Right lung (tissue), 5 donors: ENCODE results near the gene TBC1D2B. TPM values are rescaled to one million over a fixed set of nuclear protein-coding genes. Genes with fewer than 3 reads are reported as not detected.

Experiments used
- DNase-seq, 2 donors: peaks; one replicate each; pipeline ENCODE4 v3.0.0-alpha.2; 2013
- polyA plus RNA-seq, 5 donors: library from polyadenylated mRNA; unstranded; fragments of 120-200 nt; gene quantifications; one replicate each; pipeline versions ENCODE4 v1.2.1 to v1.2.3, GENCODE V29; 2013; ENCODE audit warnings: inconsistent platforms in 1 of 5, low replicate concordance in 1 of 5; ENCODE audit not compliant: insufficient read length in 5 of 5, insufficient read depth in 1 of 5

The TBC1D2B gene
- polyA plus RNA-seq, 5 donors: 39.5 to 48.7 (median 40.9) TPM

- DNase-seq: peak in 1 of 2 donors; percentile 51
Measured at GRCh38 chr15:78075490-78076230, 1.9 kb downstream of the TBC1D2B start.

- DNase-seq: no peak
Measured at GRCh38 chr15:78073046-78073787, 4.3 kb downstream of the TBC1D2B start.

- no peak for DNase-seq
Measured at GRCh38 chr15:78072080-78072892, 5.2 kb downstream of the TBC1D2B start.

- DNase-seq: no peak
Measured at GRCh38 chr15:78071383-78071782, 6.1 kb downstream of the TBC1D2B start.

- DNase-seq: no peak
Measured at GRCh38 chr15:78070049-78070700, 7.3 kb downstream of the TBC1D2B start.

- no peak for DNase-seq
Measured at GRCh38 chr15:78069462-78070029, 8.0 kb downstream of the TBC1D2B start.

- DNase-seq: no peak
Measured at GRCh38 chr15:78069052-78069414, 8.5 kb downstream of the TBC1D2B start.

- peak in 1 of 2 donors; percentile 74 for DNase-seq
Measured at GRCh38 chr15:78067328-78068228, 9.9 kb downstream of the TBC1D2B start.

- no peak for DNase-seq
Measured at GRCh38 chr15:78065973-78066946, 11.3 kb downstream of the TBC1D2B start.

GRCh38 chr15:78065284-78065872 is 12.1 kb downstream of the TBC1D2B start:
- no peak for DNase-seq

GRCh38 chr15:78064544-78064943 is 13.0 kb downstream of the TBC1D2B start:
- peak in 1 of 2 donors; percentile 79 for DNase-seq

- peak in 1 of 2 donors; percentile 74 for DNase-seq
Measured at GRCh38 chr15:78063970-78064385, 13.5 kb downstream of the TBC1D2B start.

- no peak for DNase-seq
Measured at GRCh38 chr15:78063217-78063616, 14.3 kb downstream of the TBC1D2B start.

GRCh38 chr15:78061963-78062427 is 15.5 kb downstream of the TBC1D2B start:
- no peak for DNase-seq

- DNase-seq: no peak
Measured at GRCh38 chr15:78060232-78060631, 17.3 kb downstream of the TBC1D2B start.

- no peak for DNase-seq
Measured at GRCh38 chr15:78059110-78059839, 18.2 kb downstream of the TBC1D2B start.

- DNase-seq: no peak
Measured at GRCh38 chr15:78058401-78058935, 19.0 kb downstream of the TBC1D2B start.

GRCh38 chr15:78057803-78058202 is 19.7 kb downstream of the TBC1D2B start:
- DNase-seq: no peak
